Measurements from ENCODE around the gene MAP4.
A peak's percentile ranks its signal among the peaks of the same experiment; 100 is the strongest.

MAP4 gene

DNA sequence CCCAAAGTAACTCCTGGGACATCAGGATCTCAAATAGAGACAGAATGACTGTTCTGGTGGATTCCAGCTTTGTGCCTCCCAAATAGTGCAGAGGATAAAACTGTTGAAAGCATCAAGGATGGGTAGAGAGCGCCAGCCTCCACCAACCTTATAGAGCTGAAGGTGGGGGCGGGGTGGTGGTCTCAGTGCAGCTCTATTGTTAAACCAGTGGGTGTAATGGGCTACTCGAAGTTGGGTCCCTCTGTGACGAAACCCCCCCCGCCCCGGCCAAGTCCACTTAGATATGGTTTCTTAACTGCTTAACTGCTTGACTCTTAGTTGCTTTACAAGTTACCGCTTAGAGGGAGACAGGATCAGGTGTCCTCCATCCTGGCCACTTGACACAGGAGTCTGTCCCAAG is 190.6 kb downstream of the MAP4 start:
- DNase-seq, result no peak

DNA sequence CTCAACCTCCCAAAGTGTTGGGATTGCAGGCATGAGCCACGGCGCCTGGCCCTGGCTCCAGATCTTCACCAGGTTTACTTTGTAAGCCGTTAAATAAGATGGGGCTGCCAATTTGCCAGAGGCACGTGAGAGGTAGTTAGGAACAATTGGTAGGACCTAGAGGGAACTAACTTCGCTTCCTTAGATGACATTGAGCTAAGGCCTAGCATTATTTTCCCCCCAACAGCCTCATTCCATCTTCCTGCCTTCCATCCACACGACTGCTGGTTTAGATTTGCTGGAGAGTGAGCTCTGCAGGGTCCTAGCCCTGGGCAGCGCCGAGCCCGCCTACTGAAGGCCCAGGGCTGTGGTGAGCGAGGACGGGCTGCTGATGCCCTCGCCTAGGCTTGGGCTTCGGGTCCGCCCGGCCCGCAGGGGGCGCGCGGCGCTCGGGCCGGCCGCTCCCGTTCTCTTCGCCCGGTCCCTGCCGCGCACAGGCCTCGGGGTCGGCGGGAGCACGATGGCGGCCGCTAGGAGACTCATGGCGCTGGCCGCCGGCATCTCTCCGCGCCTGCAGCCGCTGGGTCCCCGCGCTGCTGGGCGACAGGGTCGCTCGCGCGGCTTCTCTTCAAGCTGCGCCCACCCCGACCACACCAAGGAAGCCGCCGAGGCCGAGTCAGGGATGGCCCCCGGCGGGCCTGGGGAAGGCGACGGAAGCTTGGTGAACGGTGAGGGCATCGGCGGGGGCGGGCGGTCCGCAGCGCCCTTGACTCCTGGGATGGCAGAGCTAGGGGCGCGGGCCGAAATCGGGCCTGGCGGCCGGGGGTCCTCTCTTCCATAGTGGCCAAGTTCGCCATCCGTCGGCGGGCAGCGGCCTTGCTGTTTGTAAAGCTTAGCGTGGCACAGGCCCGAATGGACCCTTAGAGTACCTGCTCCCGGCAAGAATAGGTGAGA is 191.4 kb downstream of the MAP4 start:
- peak in 1 of 2 experiments; percentile 17 for DNase-seq

DNA sequence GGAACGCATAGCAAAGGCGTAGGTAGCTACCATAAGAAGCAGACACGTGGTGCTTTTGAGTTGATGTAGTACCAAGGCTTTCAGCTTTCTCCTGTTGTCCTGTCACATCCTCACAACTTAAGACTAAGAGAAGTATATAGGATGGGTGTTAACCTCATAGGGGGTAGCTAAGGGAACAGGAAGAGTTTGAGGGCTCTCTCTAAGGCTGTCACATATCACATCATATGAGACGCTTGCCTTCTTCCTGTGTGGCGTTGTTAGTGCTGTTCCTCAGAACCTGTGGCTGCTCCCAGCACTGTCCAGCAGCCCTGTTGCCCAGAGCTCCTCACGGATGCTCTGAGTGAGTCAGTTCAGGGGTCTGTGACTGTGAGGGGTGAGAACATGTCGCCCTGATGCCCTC is 198.6 kb downstream of the MAP4 start:
- no peak for DNase-seq

DNA sequence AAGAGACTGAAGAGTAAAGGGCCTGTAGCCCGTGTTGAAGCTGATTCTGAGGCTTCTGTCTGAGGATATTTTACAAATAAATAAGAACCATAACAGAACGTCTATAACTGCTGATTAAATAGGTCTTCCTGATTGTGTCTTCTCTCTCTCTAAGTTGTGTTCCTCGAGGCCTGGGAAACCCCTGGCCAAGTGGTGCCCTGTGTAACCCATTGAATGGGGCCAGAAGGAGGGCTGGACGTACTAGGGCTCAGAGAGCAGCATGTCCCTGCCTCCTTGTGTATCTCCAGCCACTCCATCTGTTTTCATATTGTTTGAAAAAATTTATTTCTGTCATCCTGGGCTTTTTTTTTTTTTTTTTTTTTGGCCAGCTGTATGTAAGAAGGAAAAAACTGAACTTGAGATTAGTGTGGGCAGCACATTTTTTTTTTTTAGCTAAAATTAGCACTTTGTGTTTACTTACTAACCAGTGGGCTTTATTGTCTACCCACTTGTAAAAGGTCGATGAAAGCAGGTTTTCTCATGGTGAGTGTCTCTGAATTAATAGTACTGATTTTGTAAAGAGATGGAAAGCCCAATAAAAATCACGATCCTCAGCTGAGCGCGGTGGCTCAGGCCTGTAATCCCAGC is 202.6 kb downstream of the MAP4 start:
- no peak for DNase-seq

DNA sequence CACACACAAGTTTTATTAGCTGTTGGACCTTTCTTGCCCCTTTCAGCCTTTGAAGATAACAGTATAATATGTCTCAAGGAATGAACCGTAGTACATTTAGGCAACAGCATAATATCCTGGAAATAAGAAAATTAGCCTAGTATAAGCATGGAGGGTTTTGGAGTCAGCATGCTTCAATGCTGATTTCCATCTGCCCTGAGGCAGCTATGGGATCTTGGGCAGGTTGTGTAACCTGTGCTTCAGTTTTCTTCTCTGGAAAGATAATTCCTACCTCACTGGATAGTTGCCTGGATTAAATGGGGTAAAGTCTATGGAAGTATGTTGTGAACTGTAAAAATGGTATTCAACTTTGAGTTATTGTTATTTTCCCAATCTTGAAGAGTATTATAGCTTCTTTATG is 211.6 kb downstream of the MAP4 start:
- DNase-seq, result no peak

DNA sequence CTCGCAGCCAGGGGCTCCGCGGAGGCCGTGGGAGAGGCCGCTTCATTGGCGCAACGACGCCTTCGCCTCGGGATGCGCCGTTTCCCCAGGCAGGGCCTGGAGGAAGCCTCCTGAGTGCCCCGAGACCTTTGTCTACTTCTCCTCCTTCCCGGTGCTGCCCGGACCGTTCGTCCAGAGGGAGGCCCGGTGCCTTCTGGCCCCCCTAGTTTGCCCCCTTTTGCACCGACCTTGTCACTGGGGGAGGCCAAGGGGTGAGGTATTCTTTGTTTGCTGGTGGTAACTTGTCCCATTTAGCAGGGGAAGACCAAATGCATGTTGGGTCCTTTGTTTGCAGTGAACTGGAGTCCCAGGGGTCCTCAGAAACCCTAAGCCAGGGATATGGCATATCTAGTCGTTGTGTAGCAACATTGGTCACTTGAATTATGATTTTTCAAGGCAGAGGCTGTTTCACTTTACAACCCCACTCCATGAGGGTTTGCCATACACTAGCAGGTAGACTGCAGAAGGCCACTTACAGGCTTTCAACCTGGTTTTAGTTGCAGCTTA is 212.7 kb downstream of the MAP4 start:
- DNase-seq, result no peak

DNA sequence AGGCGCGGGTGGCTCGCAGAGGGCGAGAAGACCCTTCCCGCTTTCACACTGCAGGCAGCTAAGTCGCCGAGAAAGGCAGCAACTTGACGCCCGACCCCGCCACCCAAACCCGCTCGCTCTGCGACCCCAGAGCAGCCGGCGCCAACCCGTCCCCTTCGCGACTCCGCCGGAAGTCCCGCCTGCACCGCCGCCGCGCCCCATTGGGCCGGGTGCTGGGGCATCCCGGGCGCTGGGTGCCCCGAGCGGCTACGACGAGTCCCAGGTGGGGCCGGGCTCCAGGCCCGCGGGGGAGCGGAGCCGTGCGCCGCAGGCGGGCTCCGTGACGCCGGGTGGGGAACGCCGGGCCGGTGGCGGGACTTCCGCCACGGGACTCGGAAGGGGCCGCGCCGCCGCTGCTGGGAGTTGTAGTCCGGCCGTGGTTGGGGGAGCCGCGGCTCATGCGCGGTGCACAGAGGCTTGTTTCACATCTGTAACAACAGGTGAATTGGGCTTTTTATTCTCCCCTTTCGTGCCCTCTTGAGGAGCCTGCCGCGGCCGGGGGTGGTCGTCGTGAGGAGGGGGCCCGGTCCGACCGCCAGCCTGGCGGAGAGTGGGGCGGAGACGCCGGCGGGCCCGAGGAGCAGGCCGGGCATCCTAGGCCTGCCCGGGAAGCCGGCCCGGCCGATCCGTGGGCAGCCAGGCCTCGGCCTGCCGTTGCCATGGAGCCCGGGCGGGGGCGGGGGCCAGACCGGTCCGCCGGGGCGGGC is 213.3 kb downstream of the MAP4 start, which contains the start of gene DHX30:
Gene DHX30 (plus strand): TSS at position 405 of the 746 bp plus-strand sequence. CDS start 7,546 bp downstream, outside the sequence.
- DNase-seq, result peak in 1 of 2 experiments; percentile 41

All from cerebellar nuclear complex (tissue), 1 donor.